GM18868 (cell line): ENCODE results near the gene ENPEP.
"Not testable (repeated sequence)": the region's sequence is repeated elsewhere in the genome, so short reads cannot be mapped to it uniquely, and the experiment has no call there.

ENCODE experiments used
- ATAC-seq: cut with Tn5 transposase; IDR thresholded peaks from one replicate; pipeline ENCODE4 v1.9.1; 2021; ENCODE audit warnings: mild to moderate bottlenecking, moderate library complexity; ENCODE audit not compliant: unreplicated experiment

The ENPEP gene

GRCh38 chr4:110475881-110476818 is at the start of gene ENPEP:
Gene ENPEP, plus strand, starts transcription at chr4:110476155. Its CDS starts 260 bp downstream, at chr4:110476415.
- ATAC-seq: no peak

- ATAC-seq: not testable (repeated sequence)
Observed at GRCh38 chr4:110431805-110432204, 44.1 kb upstream of the ENPEP start.

GRCh38 chr4:110437292-110437691 is 38.7 kb upstream of the ENPEP start:
- ATAC-seq: not testable (repeated sequence)

- ATAC-seq: not testable (repeated sequence)
Observed at GRCh38 chr4:110439209-110439608, 36.7 kb upstream of the ENPEP start.

- ATAC-seq: no peak
Observed at GRCh38 chr4:110442309-110442708, 33.6 kb upstream of the ENPEP start.

GRCh38 chr4:110442788-110443187 is 33.2 kb upstream of the ENPEP start:
- ATAC-seq: no peak

- ATAC-seq: no peak
Observed at GRCh38 chr4:110449947-110450346, 26.0 kb upstream of the ENPEP start.

GRCh38 chr4:110452546-110452945 is 23.4 kb upstream of the ENPEP start:
- ATAC-seq: no peak

GRCh38 chr4:110454441-110454840 is 21.5 kb upstream of the ENPEP start:
- no peak for ATAC-seq

- no peak for ATAC-seq
Observed at GRCh38 chr4:110458494-110459266, 17.3 kb upstream of the ENPEP start.

- ATAC-seq: no peak
Observed at GRCh38 chr4:110460074-110460746, 15.7 kb upstream of the ENPEP start.

GRCh38 chr4:110467400-110467799 is 8.6 kb upstream of the ENPEP start:
- peak; percentile 64 for ATAC-seq

GRCh38 chr4:110472583-110473329 is 3.2 kb upstream of the ENPEP start:
- no peak for ATAC-seq

GRCh38 chr4:110474481-110474880 is 1.5 kb upstream of the ENPEP start:
- no peak for ATAC-seq

- ATAC-seq: not testable (repeated sequence)
Observed at GRCh38 chr4:110475080-110475479, 875 bp upstream of the ENPEP start.

- no peak for ATAC-seq
Observed at GRCh38 chr4:110477836-110478235, 1.9 kb downstream of the ENPEP start.

GRCh38 chr4:110480031-110480549 is 4.1 kb downstream of the ENPEP start:
- ATAC-seq: no peak

- no peak for ATAC-seq
Observed at GRCh38 chr4:110480746-110481271, 4.9 kb downstream of the ENPEP start.

GRCh38 chr4:110483516-110483915 is 7.6 kb downstream of the ENPEP start:
- no peak for ATAC-seq

GRCh38 chr4:110484029-110484428 is 8.1 kb downstream of the ENPEP start:
- peak; percentile 98 for ATAC-seq
